ENCODE results near the gene KCNC4. TPM values are rescaled to one million over a fixed set of nuclear protein-coding genes. Genes with fewer than 3 reads are reported as not detected.
A peak's percentile ranks its signal among the peaks of the same experiment; 100 is the strongest.

The KCNC4 gene
- total RNA-seq, 2 donors from 2014 or later, result 8.6 to 12.7 TPM

DNA sequence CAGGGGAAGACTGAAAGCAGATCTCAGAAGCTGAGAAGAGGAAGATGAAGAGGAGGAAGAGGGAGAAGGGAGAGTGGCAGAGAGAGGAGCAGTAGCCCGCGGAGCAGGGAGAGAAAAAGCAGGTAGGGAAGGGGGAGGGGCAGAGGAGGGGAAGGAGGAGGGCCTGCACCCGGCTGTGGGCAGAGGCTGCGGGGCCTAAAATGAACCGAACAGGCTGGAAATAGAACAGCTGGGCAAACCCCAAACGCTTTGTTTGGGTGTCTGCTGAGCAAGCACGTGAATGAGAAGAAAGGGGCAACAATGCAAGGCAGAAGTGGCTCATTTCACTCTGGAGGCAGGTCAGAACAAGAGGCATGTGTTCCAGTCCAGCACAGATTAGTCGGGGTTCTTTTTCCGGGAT is 33.5 kb downstream of the KCNC4 start:
- Histone ChIP-seq H3K4me1 (peaks cover 18% of the 10 kb centered on the region), H3K9me3 (no peaks in the 10 kb centered on the region), H3K27ac (peak overlapping the region in 1 of 4 donors; percentile 25), H3K4me3 (no peak overlapping the region), H3K27me3 (no peaks in the 10 kb centered on the region), H3K36me3 (replicated peaks in 1 of 2; ENCODE audit: insufficient read depth in 1 of 2, low read depth in 2 of 2) (no peaks in the 10 kb centered on the region)
- intact Hi-C loops (cut with DNase I), result no loop called here
- ATAC-seq, result no peak
- TF ChIP-seq, protein P1, sequence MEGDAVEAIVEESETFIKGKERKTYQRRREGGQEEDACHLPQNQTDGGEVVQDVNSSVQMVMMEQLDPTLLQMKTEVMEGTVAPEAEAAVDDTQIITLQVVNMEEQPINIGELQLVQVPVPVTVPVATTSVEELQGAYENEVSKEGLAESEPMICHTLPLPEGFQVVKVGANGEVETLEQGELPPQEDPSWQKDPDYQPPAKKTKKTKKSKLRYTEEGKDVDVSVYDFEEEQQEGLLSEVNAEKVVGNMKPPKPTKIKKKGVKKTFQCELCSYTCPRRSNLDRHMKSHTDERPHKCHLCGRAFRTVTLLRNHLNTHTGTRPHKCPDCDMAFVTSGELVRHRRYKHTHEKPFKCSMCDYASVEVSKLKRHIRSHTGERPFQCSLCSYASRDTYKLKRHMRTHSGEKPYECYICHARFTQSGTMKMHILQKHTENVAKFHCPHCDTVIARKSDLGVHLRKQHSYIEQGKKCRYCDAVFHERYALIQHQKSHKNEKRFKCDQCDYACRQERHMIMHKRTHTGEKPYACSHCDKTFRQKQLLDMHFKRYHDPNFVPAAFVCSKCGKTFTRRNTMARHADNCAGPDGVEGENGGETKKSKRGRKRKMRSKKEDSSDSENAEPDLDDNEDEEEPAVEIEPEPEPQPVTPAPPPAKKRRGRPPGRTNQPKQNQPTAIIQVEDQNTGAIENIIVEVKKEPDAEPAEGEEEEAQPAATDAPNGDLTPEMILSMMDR (IDR thresholded peaks at IDR 0.05), result no peak
- TF ChIP-seq POLR2A (IDR thresholded peaks at IDR 0.05), result no peak
- DNase-seq, result no peak
- 44 to 53% methylated on average over 9 of the region's 9 CpGs for WGBS, 2 donors

DNA sequence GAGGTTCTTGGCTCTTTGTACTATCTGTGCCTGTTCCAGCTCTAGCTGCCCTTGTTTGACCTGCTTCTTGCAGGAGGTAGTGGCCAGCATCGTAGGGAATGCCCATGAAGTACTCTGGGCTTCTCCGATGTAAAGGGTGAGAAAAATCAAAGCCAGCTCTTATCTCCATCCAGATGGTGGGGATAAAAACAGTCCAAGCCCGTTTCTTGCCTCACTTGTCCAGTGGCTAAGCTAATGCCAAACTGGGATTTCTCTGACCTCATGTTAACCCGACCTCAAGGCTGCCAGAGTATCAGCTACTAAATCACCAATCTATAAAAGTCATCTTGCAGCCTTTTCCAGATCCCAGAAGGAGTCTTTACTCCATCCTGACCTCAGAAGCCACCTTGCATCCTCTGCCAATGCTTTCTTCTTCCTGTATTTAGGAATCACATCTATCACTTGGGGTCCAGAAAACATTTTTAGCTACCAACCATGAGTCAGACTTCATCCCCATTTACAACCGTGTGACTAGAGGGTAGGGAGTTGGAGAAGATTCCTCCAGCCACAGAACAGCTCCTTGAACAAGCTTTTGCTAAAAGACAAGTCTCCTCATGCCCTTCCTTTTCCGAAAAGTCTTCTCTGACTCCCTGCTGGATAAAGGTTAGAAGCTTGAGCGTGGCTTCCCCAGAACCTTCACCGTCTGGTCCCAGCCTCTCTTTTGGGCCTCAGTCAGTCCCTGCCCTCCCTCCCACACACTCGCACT is 35.9 kb downstream of the KCNC4 start:
- intact Hi-C loops (cut with DNase I), result loop anchor here (5.0 kb wide), 1 partner anchor 39 kb away; no protein-coding TSS in a partner anchor
- no peak overlapping the region for H3K4me3 ChIP-seq
- peaks cover 12% of the 10 kb centered on the region for H3K4me1 ChIP-seq
- no peak overlapping the region for H3K27ac ChIP-seq
- H3K9me3 ChIP-seq, result no peaks in the 10 kb centered on the region
- no peaks in the 10 kb centered on the region for H3K27me3 ChIP-seq
- no peak for ATAC-seq
- no peaks in the 10 kb centered on the region for H3K36me3 ChIP-seq (replicated peaks in 1 of 2; ENCODE audit: insufficient read depth in 1 of 2, low read depth in 2 of 2)
- whole genome bisulfite sequencing, 2 donors, result 66 to 74% methylated on average over 9 of the region's 9 CpGs
- no peak for DNase-seq
- no peak for TF ChIP-seq POLR2A (IDR thresholded peaks at IDR 0.05)
- TF ChIP-seq, protein P1 (IDR thresholded peaks at IDR 0.05), result no peak

DNA sequence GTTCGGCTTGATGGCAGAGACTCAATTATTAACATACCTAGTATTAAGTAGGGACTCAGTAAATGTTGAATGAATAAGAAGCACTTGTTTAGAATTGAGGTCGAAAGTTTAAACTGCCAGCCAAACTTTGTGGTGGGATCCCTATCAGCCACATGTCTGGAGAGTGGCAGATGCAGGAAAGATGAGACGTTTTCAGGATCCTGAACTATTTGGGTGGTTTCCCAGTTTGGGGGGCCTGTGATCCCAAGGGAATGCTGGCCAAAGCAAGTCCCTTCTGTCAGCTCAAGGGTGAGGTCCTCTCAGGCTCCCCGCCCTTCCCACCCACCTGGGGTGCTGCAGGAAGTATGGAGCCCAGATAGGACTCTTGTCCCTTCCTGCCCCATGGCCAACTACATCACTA is 38.6 kb downstream of the KCNC4 start:
- Histone ChIP-seq H3K9me3 (no peaks in the 10 kb centered on the region), H3K4me3 (no peak overlapping the region), H3K4me1 (no peaks in the 10 kb centered on the region), H3K27me3 (no peaks in the 10 kb centered on the region), H3K36me3 (replicated peaks in 1 of 2; ENCODE audit: insufficient read depth in 1 of 2, low read depth in 2 of 2) (no peaks in the 10 kb centered on the region), H3K27ac (no peak overlapping the region)
- ATAC-seq, result no peak
- no peak for TF ChIP-seq POLR2A (IDR thresholded peaks at IDR 0.05)
- TF ChIP-seq, protein P1 (IDR thresholded peaks at IDR 0.05), result no peak
- no peak for DNase-seq
- intact Hi-C loops (cut with DNase I), result loop anchor here (5.0 kb wide), 1 partner anchor 41 kb away; no protein-coding TSS in a partner anchor
- WGBS, 2 donors, result 72 to 76% methylated on average over 3 to 4 of the region's 4 CpGs

DNA sequence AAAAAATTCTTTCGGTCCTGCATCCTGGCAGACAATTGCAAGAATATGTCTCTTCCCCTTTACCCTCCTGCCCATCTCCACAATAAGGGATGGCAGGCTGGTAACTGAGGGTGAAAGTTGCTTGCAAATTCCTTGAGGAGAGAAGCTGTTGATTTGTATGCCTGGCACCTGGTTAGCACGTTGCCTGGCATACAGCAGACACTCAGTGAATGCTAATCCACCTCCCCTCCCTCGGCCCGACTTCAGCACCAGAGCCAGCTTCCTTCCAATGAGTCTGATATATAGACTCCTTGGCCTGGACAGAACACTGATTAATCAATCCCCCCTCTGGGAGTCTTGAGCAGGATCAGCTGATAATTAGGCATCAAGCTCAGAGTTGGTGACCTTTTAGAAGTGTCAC is 39.1 kb downstream of the KCNC4 start:
- DNase-seq (no peak), ATAC-seq (no peak)
- no peak overlapping the region for H3K27ac ChIP-seq
- no peaks in the 10 kb centered on the region for H3K36me3 ChIP-seq (replicated peaks in 1 of 2; ENCODE audit: insufficient read depth in 1 of 2, low read depth in 2 of 2)
- no peaks in the 10 kb centered on the region for H3K4me1 ChIP-seq
- no peak overlapping the region for H3K4me3 ChIP-seq
- intact Hi-C loops (cut with DNase I), result loop anchor here (5.0 kb wide), 1 partner anchor 42 kb away; no protein-coding TSS in a partner anchor
- WGBS, 2 donors, result 80 to 84% methylated on average over 3 to 4 of the region's 4 CpGs
- H3K27me3 ChIP-seq, result no peaks in the 10 kb centered on the region
- TF ChIP-seq POLR2A (IDR thresholded peaks at IDR 0.05), result no peak
- TF ChIP-seq, protein P1 (IDR thresholded peaks at IDR 0.05), result no peak
- no peaks in the 10 kb centered on the region for H3K9me3 ChIP-seq

DNA sequence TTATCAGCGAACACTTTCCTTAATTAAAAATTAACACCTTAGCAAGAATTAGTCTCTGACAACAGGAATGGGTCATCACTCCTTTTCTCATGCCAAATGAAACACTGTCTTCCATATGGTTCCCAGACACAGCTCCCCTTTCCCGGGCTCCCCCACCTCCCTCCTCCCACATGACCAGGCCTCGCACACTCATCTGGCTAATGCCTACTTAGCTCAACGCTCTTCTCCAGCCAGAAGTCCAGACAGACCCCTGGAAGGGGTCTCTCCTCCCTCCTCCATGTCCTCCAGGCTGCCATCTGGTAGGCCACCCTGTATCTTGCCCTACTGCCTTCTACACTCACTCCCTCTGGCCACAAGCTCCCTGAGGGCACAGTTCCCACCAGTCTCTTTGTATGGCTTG is 39.9 kb downstream of the KCNC4 start:
- H3K4me1 ChIP-seq, result no peaks in the 10 kb centered on the region
- WGBS, 2 donors, result 88 to 96% methylated on average over 4 of the region's 4 CpGs

More for the DNA sequence above, 39.9 kb downstream of the KCNC4 start:
- no peaks in the 10 kb centered on the region for H3K36me3 ChIP-seq (replicated peaks in 1 of 2; ENCODE audit: insufficient read depth in 1 of 2, low read depth in 2 of 2)
- no peaks in the 10 kb centered on the region for H3K9me3 ChIP-seq
- intact Hi-C loops (cut with DNase I), result no loop called here
- TF ChIP-seq, protein P1 (IDR thresholded peaks at IDR 0.05), result no peak
- TF ChIP-seq POLR2A (IDR thresholded peaks at IDR 0.05), result no peak
- no peaks in the 10 kb centered on the region for H3K27me3 ChIP-seq
- no peak overlapping the region for H3K27ac ChIP-seq
- DNase-seq (no peak), ATAC-seq (no peak)
- no peak overlapping the region for H3K4me3 ChIP-seq

Data from body of pancreas (tissue), 4 donors.